HG03039 (cell line): Measurements from ENCODE around the gene RGS6.

Source experiments
- ATAC-seq: cut with Tn5 transposase; IDR thresholded peaks from one replicate; pipeline ENCODE4 v1.9.1; 2021; ENCODE audit warnings: mild to moderate bottlenecking, moderate library complexity; ENCODE audit not compliant: unreplicated experiment

RGS6 gene

DNA sequence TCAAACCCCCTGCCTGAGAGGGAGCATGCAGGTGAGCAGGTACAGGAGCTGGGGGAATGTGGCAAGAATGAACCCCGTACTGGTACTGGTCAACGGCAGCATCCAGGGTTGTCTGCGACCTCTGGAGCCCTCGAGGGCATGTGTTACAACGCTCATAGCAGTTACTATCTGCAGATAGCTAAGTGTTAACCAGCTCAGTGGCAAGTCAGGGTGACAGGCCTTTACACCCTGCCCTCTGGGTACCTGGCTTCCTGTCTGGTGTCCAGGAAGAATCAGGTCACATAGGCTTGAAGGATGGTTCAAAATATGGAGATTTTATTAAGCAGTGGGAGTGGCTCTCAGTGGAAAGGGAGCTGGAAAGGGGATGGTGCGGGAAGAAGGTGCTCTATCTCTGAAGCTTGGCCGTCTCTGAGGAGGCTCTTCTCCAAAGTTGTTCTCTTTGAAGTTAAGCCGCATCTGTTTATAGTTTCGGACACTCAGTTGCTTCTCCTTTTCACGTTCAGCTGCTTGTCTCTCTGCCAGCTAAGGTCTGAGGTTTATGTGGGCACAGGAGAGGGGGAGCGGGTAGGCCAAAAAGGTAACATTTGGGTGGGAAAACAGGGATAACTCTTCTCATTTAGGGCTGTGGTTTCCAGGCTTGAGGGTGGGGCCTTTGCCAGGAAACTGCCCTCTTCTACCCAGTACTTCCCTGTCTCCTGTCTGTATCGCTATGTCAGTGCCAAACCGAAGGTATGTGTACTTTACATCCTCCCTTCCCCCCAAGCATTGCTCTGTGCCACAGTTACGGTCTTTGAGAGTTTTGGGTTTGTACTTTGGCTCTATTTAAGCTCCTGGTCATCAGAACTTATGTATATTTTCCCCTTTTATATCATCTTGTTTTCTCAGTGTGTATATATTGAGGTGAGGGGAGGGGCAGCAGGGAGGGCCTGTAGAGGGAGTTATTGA lies 305.8 kb downstream of the RGS6 start:
- no peak for ATAC-seq

DNA sequence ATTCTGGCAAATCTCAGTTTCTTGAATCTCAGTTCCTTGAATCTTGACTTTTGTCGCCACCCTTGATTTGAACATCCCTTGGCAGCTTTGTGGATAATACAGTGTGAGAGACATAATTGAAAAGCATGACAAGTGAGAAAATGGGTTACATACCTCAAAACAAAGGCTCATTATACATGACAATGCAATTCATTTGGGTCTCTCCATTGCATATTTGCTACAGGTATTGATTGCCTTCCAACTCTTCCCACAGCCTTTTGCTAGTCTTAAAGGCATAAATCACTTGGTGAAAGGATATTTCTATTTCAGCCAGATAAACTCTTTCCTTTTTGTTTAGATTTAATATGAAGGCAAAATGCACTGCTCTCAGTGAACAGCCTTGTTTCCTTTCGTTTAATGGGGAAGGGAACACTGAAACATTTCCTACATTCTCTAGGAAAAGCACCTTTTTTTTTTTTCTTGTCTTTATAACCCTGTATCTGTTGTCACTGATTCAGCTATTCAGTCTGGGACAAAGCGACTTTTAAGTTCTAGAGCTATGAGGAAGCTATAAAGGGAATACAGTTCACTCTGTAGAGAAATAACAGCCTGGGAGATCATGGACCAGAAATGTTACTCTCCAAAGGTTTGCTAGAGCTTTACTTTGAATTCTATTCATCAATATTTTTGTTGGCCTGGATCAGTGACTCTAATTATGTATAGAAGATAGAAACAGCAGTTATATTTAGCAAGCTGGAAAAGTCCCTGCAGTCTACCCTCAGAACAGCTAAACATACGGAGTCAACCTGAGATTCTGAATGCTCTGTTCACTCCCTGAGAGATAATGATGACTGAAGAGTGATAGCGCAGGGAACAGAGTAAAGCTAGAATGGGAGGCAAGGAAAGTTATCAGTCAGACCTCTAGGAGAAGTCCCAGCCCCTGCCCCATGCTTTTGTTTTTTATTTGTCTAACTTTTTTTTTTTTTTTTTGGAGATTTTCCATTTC lies 311.4 kb downstream of the RGS6 start:
- ATAC-seq, result no peak

DNA sequence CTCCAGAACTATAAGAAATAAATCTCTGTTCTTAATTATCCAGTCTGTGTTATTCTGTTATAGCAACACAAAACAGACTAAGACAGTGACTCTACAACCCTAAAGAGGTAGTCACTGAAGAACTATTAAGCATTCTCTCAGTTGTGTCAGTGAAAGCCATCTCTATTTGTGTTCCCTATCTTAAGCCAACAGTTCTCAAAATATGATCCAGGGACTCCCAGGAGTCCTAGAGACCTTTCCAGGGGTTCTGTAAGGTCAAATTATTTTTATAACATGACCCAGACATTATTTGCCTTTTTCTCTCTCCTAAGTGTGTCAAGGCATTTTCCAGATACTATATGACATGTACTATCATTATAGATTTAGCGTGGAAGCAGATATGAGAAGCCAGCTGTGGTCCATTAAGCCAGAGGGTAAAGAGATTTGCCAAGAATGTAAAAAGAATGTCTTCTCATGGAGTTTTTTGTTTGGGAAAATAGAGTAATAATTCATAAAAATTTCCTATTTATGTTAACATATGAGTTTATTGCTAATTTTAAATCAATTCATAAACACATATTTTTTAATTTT lies 315.8 kb downstream of the RGS6 start:
- ATAC-seq, result no peak

DNA sequence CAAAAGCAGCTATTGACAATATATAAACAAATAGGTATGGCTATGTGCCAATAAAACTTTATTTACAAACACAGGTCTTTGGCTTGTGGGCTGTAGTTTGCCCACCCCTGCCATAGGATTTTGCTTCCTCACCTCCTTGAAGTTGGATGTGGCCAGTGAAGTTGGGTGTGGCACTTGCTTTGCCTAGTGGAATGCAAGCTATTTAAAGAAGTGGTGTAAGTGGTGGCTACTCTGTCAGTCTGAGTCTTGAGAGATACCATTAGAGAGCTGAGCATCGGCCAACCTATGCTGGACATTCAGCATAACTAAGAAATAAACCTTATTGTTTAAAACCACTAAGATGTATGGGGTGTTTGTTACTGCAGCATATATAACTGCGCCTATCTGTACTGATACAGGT lies 321.3 kb downstream of the RGS6 start:
- ATAC-seq, result no peak

DNA sequence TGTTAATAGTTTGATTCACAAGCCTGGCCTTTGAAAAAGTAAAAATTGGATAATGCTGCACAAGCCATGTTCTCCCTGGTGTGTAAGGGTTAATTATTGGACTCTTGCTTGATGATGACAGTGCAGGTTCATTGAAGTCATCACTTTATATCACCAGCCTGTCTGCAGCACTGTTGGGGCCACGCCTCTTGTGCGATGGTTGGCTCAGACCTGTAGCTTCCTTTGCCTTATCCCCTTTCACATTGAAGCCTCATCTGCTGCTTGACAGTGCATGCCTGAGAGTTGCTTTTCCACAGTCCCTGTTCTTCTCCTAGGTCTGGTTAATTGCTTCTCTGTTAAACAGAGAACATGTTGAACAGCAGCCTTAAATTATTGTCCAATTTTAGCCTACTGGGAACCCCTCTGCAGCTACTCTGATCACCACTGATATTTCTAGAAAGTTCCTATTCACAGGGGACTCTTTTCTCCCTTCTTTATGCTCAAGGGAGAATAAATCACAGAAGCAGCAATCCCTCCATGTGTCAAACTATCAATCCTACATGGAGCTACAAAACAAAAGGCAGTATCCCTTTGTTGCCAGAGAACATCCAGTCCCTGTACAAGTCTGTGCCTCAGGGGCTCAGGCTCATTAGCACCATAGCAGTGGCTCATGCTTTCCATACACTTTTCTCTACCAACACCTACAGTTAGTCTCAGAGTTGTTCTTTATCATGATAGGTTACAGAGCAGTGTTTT lies 322.1 kb downstream of the RGS6 start:
- ATAC-seq, result no peak

DNA sequence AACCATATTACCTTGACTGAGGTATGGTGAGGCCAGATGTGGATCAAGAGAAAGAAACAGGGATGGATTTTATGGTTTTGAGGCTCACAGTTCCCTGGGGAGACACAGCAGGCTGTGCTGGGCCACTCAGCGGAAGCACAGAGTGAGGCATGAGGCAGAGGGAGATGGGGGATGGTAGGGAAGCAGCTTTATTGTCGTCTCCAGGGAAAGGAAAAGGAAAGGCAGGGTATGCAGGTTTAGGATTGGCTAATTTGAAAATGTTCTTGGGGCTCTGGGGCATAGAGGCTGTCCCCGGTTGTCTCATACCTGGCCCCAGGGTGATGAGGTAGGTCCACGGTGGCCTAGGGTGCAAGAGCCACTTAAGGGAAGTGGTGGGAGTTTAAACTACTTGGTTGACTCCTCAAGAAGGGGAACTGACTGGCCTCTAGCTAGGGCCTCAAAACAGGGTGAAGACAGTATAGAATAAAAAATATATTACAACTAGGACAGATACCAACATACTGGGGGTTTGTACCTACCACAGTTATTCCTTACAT lies 322.8 kb downstream of the RGS6 start:
- ATAC-seq, result no peak

DNA sequence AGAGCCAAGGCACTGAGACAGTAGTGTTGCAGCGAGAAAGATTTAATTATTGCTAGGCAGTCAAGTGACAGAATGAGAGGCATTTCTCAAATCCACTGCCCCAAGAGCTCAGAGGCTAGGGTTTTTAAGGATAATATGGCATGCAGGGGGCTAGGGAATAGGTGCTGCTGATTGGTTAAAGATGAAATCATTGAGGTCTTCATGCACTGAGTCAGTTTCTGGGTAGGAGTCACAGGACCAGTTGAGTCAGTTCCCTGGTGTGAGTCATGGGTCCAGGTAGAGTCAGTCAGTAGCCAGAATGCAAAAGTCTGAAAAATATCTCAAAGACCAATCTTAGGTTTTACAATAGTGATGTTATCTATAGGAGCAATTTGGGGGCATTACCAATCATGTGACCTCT lies 323.8 kb downstream of the RGS6 start:
- ATAC-seq, result no peak

DNA sequence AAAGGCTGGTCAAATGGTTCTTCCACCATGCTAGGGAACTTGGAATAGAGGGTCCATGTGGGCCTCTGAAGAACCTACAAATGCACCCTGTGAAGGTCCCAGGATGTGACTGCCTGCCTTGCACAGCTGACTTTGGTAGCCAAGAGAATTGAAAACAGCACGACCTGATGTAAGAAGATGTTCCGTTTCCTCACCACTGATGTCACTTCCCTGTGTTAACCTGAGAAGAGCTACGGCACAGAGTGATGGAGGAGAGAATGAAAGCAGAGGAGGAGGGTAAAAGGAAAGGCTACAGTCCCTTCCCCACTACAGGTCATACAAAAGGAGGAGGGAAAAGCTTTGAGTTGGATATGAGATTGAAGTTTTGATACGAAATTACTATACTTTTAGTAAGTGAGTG lies 328.8 kb downstream of the RGS6 start:
- no peak for ATAC-seq

DNA sequence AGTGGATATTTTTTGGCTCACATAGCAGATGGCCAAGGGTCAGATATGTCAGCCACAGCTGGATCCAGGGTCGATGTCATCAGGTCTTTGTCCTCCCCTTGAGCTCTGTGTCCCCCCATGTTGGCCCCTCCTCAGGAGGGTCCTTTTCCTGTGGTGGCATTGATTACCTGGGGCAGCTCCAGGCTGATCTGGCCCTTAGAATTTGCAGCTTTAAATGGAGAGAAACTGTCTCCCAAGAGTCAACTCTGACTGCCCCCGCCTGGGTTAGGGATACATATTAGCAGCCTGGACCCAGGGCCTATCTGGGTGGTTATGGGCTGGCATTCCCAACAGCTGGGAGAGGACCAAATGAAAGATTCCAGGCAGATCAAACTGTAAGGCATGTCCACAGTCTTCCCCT lies 330.5 kb downstream of the RGS6 start:
- no peak for ATAC-seq

DNA sequence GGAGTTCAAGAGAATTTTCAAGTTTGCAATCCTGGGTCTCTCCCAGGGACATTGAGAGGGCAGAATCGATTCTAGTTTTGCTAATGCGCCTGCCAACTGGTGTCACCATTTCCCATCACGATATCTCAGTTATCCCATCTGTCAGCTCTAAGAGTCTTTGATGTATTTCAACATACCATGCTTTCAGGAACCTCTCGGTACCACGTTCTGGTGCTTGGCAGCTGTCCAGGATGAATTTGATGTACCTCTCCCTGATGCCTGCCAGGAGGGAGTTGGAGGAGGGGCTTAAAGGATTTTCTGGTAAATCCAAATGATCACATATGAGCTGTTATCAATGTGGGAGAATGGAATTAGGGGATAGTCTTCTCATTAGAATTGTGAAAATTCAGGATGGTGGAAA lies 332.5 kb downstream of the RGS6 start:
- no peak for ATAC-seq

DNA sequence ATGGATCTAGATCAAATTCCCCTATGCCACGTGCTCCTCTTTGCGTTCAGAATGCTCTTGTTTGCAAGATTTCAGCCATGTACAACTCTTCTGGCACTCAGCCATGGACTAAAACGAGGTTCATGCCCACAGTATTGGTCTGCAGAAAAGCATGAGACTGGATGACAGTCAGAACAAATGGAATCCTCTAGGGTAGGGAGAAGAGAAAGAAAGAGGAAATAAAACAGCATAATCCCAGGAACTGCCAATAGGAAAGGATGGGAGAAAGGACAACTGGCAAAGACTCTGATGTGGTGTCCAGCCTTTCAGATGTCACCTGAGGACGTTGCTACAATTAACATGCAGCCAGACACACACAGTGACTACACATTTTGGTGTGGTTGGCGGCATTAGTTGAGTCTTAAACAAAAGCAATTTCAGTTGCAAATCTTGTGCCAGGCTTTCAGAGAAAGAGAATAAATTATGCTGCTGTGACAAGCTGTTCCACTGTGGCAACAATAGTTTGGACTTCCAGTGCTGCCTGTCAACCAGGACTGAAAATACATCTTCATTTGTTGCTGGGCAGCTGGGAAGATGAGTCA lies 338.0 kb downstream of the RGS6 start:
- ATAC-seq, result no peak

DNA sequence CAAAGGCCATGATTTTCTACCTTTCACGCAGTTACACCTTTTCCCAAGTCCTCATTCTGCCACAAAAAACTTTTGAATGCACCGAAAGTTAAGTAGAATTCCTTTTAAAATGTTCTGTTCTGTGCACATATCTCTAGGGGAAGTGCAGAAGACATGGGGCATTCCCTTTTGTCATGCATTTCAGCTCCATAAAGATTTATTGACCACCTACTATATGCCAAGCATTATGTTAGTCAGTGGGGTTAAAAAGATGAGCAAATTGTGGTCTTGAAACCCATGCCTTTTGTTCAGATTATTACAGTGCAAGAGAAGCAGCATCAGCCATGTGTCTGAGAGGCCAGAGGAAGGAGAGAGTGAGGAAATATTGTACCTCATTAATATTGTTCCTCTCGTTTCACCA lies 338.5 kb downstream of the RGS6 start:
- no peak for ATAC-seq

DNA sequence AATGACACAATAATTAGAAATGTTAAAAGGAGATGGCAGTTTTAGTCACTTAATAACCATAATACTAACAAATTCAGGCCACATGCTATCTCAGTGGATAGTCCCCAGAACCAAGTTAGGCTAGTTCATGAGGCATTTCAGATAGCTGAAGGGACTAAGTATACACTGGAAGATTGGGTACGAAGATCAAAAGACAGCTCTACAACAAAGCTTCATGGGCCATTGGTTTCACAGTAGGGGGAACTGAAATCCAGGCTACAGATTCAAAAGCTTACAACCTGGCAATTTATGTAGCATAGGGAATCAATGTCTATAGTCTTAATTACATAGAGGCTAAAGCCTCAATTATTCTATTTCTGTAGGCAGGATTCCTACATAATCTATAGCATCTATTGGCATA lies 343.0 kb downstream of the RGS6 start:
- ATAC-seq, result no peak

DNA sequence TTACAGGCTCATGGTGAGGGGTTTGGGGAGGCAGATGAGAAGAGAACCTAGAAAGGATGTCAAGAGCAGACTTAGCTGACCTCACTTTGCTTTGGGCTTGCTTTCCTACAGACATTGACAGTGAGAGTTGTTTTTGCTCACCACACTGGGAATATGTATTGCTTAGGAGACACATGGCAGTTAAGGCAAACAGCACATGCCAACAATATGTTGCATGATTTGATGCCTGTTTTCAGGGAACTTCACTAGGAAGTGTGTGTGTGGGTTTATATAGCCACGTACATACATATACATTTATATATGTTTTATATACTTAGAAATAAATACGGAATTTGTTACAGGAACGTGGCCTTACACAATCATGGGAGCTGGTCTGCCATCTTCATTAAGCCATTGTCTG lies 346.1 kb downstream of the RGS6 start:
- ATAC-seq, result no peak

DNA sequence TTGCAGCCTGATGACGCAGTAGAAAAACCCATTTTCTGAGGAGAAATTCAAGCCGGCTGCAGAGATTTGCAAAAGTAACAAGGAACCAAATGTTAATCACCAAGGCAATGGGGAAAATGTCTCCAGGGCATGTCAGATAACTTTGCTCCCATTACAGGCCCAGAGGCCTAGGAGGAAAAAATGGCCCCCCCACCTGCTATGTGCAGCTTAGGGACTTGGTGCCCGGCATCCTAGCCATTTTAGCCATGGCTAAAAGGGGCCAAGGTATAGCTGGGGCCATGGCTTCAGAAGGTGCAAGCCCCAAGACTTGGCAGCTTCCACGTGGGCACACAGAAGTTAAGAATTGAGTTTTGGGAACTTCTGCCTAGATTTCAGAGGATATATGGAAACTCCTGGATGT lies 351.9 kb downstream of the RGS6 start:
- no peak for ATAC-seq

DNA sequence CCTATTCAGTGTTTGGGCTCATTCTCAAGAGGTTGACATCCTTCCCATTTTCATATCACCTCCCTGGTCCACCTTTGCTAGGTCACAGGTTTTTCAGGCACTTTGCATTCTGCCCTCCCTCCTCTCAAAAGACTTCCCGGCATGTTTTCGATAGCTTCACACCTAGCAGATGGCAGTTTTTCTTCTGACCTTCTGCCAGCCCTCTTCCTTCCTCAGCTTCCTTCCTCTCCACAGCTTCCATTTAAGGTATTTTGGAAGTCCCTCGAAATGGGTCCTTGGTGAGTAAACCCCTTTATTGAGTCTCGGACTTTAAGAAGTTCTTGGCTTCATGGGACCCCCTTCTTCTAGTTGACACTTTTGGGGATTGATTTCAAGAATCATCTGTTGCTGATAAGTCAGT lies 358.0 kb downstream of the RGS6 start:
- no peak for ATAC-seq

DNA sequence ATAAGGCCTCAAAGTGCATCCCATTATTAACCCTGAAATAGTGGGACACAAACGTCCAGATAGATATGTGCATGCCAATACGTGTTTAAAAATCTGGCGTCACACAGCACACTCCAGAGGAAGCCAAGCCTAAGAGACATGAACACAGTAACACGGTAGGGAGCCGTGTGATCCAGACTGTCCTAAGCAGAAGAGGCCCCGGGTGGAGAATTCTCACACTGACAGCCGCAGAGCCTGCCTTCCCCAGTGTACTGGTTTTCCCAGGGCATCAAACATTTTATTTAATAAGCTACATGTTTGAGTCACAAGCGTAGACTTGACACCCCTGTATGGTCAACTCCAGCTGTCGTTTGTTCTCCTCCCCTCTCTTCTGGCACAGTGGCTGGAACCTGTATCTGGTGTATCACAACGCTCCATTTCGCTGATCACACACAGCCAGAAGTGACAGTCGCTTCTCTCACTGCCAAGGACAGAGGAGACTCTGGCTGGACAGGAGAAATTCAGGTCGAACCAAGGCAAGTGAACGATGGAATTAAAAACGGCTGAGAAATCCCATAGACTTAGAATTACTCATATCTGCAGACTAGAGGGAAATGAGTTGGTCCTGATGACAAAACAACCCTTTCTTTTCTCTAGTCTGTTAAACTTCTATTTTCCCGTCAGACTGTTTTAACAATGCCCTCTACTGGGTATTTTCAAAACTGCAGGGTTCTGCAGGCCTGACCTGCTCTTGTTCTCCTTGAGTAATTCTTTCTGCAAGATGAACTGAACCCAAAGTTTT lies 359.9 kb downstream of the RGS6 start:
- no peak for ATAC-seq

DNA sequence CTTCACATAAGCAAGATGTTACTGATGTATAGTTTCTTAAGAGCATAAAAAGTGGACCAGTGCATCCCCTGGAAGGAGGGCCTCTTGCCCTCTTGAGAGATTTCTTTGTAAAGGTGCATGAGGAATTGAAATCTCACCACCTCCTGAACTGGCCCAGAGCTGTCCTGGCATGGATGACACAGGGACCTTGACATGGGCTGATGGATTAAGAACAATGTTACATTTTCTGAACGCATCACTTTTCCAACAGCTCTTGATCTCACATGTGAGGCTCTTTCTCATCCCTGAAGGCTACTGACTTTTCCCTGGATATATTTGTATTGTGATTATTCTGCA lies 360.4 kb downstream of the RGS6 start:
- ATAC-seq, result no peak

DNA sequence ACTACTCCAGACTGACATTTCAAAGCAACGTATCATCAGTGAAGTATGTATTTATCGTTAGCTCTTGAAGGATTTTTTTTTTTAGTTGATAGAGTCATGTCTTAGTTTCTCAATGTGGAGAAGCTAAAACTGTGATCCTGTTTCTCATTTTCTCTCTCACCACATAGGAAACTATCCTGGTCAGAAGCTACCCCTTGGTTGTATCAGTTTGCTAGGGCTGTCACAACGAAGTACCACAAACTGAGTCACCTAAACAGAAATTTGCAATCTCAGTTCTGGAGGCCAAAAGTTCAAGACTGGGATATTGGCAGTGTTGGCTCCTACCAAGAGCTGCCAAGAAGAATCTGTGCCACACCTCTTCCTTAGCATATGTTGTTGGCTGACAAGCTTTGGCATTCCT lies 369.1 kb downstream of the RGS6 start:
- ATAC-seq, result no peak

DNA sequence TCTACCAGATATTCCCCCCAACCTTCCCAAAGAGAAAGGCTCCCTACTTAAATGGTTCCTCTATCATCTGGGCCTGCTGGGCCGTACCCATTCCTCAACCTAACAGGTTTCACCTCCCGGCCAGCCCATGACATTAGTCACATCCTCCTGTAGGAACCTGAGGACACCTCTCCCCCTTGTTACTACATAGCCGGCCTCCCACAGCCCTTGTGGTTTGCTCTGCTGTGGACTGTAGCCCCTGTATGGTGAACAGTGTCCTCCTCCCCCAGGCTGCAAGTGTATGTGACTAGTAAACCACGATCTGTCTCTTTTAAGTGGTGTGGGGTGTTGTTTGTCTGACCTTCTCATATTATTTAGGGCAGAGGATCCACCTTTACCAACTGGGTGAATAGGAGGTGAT lies 371.7 kb downstream of the RGS6 start:
- no peak for ATAC-seq
